GM12872 (cell line): ENCODE results near the gene RXRA.
A peak's percentile ranks its signal among the peaks of the same experiment; 100 is the strongest.

Source experiments
- TF ChIP-seq, protein P1 (sequence below): IDR thresholded peaks from 3 replicates; pipeline ENCODE4 v1.5.1; 2011; ENCODE audit warnings: low read depth, mild to moderate bottlenecking, low read length, moderate library complexity; ENCODE audit not compliant: insufficient read depth

Gene RXRA

GRCh38 chr9:134396825-134397224 is 70.6 kb downstream of the RXRA start:
- TF ChIP-seq, protein P1, sequence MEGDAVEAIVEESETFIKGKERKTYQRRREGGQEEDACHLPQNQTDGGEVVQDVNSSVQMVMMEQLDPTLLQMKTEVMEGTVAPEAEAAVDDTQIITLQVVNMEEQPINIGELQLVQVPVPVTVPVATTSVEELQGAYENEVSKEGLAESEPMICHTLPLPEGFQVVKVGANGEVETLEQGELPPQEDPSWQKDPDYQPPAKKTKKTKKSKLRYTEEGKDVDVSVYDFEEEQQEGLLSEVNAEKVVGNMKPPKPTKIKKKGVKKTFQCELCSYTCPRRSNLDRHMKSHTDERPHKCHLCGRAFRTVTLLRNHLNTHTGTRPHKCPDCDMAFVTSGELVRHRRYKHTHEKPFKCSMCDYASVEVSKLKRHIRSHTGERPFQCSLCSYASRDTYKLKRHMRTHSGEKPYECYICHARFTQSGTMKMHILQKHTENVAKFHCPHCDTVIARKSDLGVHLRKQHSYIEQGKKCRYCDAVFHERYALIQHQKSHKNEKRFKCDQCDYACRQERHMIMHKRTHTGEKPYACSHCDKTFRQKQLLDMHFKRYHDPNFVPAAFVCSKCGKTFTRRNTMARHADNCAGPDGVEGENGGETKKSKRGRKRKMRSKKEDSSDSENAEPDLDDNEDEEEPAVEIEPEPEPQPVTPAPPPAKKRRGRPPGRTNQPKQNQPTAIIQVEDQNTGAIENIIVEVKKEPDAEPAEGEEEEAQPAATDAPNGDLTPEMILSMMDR: 0 out of 3 replicates have a peak, but pooled peaks have one; percentile 7

DNA sequence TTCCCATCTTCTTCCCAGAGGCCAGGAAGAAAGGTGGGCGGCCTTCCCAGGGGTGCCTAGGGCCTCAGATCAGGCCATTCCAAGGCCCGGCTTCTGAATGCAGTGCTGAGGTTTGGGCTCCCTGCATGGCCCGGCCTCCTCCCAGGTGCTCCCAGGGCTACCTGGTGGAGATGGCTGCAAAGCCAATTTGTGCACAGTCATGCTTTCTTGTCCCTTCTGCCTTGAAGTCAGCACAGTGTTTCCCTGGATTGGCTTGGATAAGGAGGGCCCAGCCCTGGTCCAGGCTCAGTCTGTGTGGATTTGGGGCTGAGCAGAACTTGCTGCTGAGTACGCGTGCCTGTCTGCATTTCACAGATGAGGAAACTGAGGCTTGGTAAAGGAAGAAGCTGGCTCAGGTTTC is 72.5 kb downstream of the RXRA start:
- TF ChIP-seq, protein P1: no peak

GRCh38 chr9:134399435-134400056 is 73.3 kb downstream of the RXRA start:
- TF ChIP-seq, protein P1: peak; percentile 80

DNA sequence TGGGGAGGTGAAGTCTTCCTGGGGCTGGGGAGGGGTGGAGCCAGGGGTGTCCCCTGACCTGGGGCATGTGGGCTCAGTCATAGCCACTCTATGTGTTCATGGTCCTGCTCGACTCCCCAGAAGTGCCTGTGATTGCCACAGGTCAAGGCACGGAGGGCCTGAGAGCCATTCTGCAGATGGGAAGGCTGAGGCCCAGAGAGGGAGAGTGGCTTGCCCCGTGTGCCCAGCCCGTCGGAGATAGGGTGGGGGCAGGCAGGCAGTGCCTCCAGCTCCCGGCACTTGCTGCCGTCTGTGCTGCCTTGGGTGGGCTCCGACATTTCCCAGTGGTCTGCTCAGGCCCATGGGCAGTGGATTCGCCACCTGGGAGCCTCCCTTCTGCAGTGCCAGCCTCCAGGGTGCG is 74.0 kb downstream of the RXRA start:
- TF ChIP-seq, protein P1: no peak

- TF ChIP-seq, protein P1: no peak
These were observed 75.1 kb downstream of the RXRA start for GRCh38 chr9:134401391-134401790.

DNA sequence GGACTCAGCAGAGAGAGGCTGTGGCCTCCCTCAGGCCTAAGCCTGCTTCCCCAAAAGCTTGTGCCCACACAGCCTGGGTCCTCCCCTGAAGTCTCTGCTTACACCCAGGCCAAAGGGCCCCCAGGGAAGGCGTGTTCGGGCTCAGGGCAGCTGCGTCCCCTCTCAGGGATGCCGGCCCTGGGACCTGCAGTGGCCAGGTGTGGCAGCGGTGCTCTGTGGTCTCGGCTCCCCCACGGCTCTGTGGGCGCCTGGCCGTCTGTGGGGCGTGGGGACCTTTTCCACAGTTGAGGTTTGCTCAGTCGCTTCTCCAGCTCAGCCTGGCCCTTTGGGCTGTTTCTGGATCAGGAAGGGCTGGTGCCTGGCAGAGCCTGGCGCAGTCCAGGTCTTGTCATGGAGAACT is 75.9 kb downstream of the RXRA start:
- TF ChIP-seq, protein P1: no peak

- TF ChIP-seq, protein P1: no peak
These were observed 77.0 kb downstream of the RXRA start for GRCh38 chr9:134403292-134403681.
